Endothelial cell of hepatic sinusoid (primary cell): ENCODE data around the gene TIMELESS.
"Not testable (repeated sequence)": the region's sequence is repeated elsewhere in the genome, so short reads cannot be mapped to it uniquely, and the experiment has no call there.

Experiments used
- in situ Hi-C: cut with HindIII; loops from 2 replicates; pipeline ENCODE4 v1.10.0; 2017; ENCODE audit warnings: low sequenced_read_pairs

The TIMELESS gene

GRCh38 chr12:56448860-56449621 is at the start of gene TIMELESS:
Gene TIMELESS, minus strand, starts transcription at chr12:56449426. Its CDS starts 15,256 bp downstream, at chr12:56434170.
- in situ Hi-C loops: no loop called here

DNA sequence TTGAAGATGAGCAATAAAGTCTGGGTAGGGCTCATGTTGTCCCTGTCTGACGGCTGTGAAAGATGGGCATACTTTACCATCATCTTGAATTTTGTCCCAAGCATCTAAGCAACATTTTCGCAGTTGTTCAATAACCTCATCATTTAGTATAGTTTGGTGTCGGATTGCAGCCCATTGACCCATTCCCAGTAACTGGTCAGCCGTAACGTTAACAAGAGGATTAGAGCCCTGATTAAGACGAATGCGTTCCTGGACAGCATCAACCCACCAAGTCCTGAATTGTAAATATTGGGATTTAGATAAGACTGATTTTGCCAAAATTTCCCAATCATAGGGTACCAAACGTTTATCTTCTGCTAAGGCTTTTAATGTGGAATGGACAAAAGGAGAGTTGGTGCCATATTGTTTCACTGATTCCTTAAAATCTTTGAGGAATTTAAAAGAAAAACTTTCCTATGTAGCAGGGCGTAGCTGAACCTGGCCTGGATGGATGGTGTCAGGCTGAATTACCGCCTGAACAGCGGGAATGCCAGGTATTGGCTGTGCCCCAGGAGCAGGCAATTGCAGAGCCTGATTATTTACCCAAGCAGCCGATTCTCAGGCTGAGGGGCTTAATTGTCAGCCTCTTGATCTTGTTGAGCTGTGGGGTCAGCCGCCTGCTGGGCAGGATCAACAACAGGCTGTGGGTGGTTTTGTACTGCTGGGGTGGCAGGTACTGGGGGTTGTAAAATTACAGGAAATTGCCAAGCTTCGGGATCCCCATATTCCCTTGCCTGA is 49.1 kb upstream of the TIMELESS start:
- in situ Hi-C loops: not testable (repeated sequence)

DNA sequence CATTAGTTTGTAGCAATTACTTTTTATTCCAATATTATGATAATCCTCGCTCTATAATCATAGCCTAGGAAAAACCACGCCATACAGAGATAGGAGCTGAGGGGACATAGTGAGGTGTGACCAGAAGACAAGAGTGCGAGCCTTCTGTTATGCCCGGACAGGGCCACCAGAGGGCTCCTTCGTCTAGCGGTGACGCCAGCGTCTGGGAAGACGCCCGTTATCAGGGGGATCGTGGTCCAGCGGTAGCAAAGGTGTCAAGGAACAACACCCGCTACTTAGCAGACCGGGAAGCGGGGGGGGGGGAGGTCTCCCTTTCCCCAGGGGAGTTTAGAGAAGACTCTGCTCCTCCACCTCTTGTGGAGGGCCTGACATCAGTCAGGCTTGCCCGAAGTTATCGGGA is 47.5 kb upstream of the TIMELESS start:
- in situ Hi-C loops: not testable (repeated sequence)

GRCh38 chr12:56494481-56494880 is 45.3 kb upstream of the TIMELESS start:
- in situ Hi-C loops: loop anchor here (5.0 kb wide), 1 partner anchor 133 kb away; no protein-coding TSS in a partner anchor

DNA sequence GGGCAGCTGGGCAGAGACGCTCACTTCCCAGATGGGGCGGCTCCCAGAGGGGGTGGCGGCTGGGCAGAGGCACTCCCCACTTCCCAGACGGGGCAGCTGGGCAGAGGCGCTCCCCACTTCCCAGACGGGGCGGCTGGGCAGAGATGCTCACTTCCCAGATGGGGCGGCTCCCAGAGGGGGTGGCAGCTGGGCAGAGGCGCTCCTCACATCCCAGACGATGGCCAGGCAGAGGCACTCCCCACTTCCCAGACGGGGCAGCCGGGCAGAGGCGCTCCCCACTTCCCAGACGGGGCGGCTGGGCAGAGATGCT is 44.8 kb upstream of the TIMELESS start:
- in situ Hi-C loops: loop anchor here (5.0 kb wide), 1 partner anchor 133 kb away; no protein-coding TSS in a partner anchor

GRCh38 chr12:56493409-56494105 is 44.3 kb upstream of the TIMELESS start:
- in situ Hi-C loops: loop anchor here (5.0 kb wide), 1 partner anchor 134 kb away; no protein-coding TSS in a partner anchor

GRCh38 chr12:56490360-56490759 is 41.1 kb upstream of the TIMELESS start:
- in situ Hi-C loops: loop anchor here (5.0 kb wide), 1 partner anchor 137 kb away; no protein-coding TSS in a partner anchor

- in situ Hi-C loops: no loop called here
Observed at GRCh38 chr12:56488041-56488955, 39.1 kb upstream of the TIMELESS start, which contains the start of gene GLS2. Gene GLS2, minus strand, starts transcription at chr12:56488161. Its CDS starts 43 bp downstream, at chr12:56488118.

DNA sequence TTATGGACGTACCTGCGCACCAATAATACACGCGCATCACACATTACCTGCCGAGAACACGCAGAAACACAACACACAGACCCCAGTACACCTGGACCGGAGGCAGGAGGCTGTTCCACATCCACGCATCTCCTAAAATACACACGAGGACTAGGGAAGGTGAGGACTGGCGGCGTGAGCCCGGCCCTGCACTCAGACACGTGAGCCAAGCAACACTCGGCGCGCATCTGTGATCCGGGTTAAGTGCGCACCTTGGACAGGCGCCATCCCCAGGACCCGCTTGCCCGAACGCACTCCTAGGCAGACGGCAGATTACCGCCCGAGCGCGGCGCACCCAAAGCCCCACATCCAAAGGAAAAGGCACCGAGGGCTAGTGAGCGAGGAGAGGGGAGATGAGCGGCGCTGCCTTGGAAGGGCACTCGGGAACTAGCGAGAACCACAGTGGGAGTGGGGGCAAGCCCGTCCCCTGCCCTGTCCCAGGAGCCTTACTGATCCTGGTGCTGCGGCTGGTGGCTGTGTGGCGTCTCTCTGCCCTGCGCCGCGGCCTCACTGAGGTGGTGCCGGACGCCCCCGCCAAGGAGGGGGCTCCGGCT is 38.3 kb upstream of the TIMELESS start:
- in situ Hi-C loops: no loop called here

GRCh38 chr12:56486694-56487093 is 37.5 kb upstream of the TIMELESS start:
- in situ Hi-C loops: no loop called here

DNA sequence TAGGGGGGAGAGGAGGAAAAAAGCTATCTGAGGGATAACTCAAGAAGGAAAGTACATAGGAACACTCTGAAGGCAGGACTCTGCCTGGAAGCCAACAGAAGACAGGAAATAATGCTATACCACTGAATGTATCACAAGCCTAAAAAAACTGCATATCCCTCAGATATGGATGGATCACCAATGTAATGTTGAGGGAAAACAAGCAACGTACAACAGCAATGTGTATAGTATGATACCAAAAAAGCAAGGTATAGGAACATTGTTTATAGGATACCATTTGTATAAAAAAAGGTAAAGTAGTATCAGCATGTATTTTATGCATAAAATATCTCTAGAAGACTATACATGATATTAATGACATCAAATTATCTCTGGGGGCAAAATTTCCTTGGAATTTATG is 35.3 kb upstream of the TIMELESS start:
- in situ Hi-C loops: no loop called here

GRCh38 chr12:56479625-56480024 is 30.4 kb upstream of the TIMELESS start:
- in situ Hi-C loops: no loop called here

GRCh38 chr12:56477521-56478225 is 28.4 kb upstream of the TIMELESS start:
- in situ Hi-C loops: no loop called here

DNA sequence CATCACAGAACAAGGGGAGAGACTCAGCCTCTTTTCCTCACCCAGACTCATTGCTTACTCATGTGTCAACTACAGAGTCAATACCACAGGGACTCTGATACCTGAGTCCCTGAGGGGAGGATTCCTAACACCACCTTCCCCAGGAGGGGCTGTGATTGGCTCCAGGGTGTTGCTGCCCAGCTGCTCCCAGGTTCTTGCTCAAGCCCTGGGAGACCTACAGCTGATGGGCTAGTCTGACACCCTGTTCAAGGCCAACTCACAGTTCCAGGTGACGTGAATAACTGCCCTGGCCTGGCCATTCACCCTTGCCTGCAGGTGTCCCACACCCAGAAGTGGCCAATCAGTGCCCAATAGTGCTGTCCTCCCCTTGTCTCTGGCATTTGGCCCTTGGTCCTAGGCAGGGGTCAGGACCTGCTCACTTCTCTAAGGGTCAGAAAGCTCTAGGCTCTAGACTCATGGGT is 27.8 kb upstream of the TIMELESS start:
- in situ Hi-C loops: no loop called here

GRCh38 chr12:56476143-56476542 is 26.9 kb upstream of the TIMELESS start:
- in situ Hi-C loops: no loop called here

DNA sequence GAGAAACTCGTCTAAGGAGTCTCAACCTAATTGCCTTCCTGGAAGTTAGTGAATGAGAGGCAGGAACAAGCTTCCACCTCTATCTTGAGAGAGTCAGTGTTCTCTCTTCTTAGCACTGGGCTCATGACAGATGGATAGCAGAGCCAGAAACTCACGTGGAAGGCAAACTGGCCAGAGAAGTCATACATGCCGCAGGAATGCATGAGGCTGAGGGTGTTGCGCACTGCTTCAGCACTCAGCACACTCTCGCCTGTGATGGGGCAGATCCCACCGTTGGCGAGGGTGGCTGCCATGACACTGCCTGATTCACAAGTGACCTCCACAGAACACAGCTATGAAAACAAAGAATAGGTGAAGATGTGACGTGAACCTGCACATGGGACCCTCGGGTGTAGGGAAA is 25.2 kb upstream of the TIMELESS start:
- in situ Hi-C loops: no loop called here

- in situ Hi-C loops: no loop called here
Observed at GRCh38 chr12:56469007-56469930, 20.0 kb upstream of the TIMELESS start.
